Activated CD4-positive, alpha-beta T cell treated with anti-CD3 and anti-CD28 coated beads for 36 hours (primary cell): ENCODE measurements around the gene CDH12. TPM values are rescaled to one million over a fixed set of nuclear protein-coding genes. Genes with fewer than 3 reads are reported as not detected.
"Not testable (repeated sequence)": the region's sequence is repeated elsewhere in the genome, so short reads cannot be mapped to it uniquely, and the experiment has no call there.

Experiments
- ATAC-seq: fragments of 200-7000 bp; cut with Tn5 transposase; one replicate; pipeline ENCODE4 v1.10.0; 2021; ENCODE audit warnings: mild to moderate bottlenecking, moderate library complexity
- CTCF ChIA-PET: fragments of 350-600 bp; sonication (Branson Sonifier 250); formaldehyde crosslinking; loops from one replicate; lab custom pipeline; 2021; ENCODE audit warnings: antibody characterized with exemption; lab: Charles Lee
- POLR2A ChIA-PET: fragments of 350-600 bp; sonication (Branson Sonifier 250); formaldehyde crosslinking; loops from one replicate; lab custom pipeline; 2021; ENCODE audit warnings: antibody characterized with exemption, inconsistent platforms; lab: Charles Lee
- DNase-seq: peaks from one replicate; pipeline ENCODE4 v3.0.0-alpha.2; 2020
- H3K27ac Mint-ChIP-seq: one replicate; pipeline ENCODE4 v1.8.0; 2021; ENCODE audit warnings: mixed read lengths
- H3K27me3 Mint-ChIP-seq: one replicate; pipeline ENCODE4 v1.8.0; 2021; ENCODE audit warnings: mixed read lengths
- H3K36me3 Mint-ChIP-seq: one replicate; pipeline ENCODE4 v1.8.0; 2021; ENCODE audit warnings: low read depth, mixed read lengths
- H3K4me1 Mint-ChIP-seq: one replicate; pipeline ENCODE4 v1.8.0; 2021; ENCODE audit warnings: mixed read lengths
- H3K4me3 Mint-ChIP-seq: one replicate; pipeline ENCODE4 v1.8.0; 2021; ENCODE audit warnings: mild to moderate bottlenecking, moderate library complexity, mixed read lengths
- H3K9me3 Mint-ChIP-seq: one replicate; pipeline ENCODE4 v1.8.0; 2021; ENCODE audit warnings: low read depth, mixed read lengths
- intact Hi-C, 2 experiments: fragments of 100-400 bp; cut with DNase I in 1 of 2; cut with micrococcal nuclease in 1 of 2; formaldehyde crosslinking; loops; one replicate each; pipeline versions ENCODE4 v1.14.2 to v1.15.1; 2022 to 2024; cut with DNase I, micrococcal nuclease
- total RNA-seq, 2 experiments: library from RNA; stranded (reverse); gene quantifications; one replicate each; pipeline ENCODE4 v1.2.3, GENCODE V29; 2021

The CDH12 gene
- total RNA-seq: not detected

DNA sequence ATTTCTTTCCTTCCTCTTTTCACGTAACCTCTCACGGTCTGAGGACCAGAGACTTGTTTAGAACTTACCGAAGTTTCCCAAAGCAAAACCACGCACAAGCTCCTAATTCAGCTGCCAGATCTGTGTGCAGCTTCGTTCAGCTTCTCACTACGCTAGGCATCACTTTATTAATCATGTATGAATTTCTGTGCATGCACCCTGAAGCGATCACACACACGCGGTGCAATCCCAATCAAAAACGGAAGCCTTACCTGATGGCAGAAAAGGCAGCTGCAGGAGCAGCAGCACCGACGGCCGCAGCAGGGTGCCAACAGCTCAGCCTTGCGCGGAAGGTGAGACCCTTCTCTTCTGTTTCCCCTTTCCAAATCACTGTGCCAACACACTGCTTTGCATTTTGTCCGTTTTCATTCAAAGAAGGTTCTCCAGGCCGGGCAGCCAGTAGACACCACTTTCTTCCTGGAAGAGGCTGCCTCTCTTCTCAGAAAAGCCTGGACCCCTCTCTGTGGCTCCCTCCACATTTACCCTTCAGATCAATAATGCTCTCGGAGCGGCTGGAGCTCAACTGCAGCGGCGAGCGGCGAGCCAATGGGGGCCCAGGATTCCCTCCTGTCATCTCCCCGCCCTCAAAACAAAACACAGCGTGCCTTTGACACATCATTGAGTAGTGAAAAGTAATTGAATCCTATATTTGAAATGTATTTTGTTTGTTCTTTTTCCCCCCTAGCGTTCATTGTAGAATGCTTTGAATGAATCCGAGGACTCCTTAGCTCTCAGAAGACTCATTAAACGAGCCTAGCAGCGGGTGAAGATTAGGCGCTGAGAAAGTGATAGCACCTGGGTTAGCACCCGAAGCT lies at the start of gene CDH12:
CDH12 (minus strand) TSS at position 538 of the 854 bp plus-strand sequence.
- Mint-ChIP-seq H3K4me1 (peaks cover 7% of the 10 kb centered on the region), H3K27me3 (peaks cover 9% of the 10 kb centered on the region), H3K36me3 (no peaks in the 10 kb centered on the region), H3K9me3 (peaks cover 2% of the 10 kb centered on the region), H3K4me3 (peak within 1 kb of the TSS; percentile 63), H3K27ac (no peak within 1 kb of the TSS)
- ChIA-PET POLR2A (no interaction called here), CTCF (no interaction called here)
- ATAC-seq (no peak), DNase-seq (peak; percentile 10)
- intact Hi-C loops: no loop called here

DNA sequence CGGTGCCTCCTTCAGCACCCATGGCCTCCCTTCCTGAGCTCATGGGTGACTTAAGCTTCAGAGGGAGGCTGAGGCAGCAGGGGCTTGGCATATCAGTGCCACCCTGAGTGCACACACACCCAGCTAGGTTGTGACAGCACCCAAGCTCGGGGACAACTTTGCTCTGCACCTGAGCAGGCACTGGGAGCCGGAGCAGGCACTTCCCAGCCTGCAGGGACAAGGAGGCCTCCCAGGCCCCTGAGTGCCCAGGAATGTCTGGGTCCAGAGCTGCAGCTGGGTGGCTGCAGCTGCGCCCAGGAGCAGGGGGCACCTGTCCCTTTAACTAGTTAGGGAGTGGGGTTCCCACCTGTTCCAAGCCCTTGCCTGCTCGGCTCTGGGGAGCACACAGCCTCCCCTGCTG lies 48.7 kb upstream of the CDH12 start:
- Mint-ChIP-seq H3K4me1 (no peaks in the 10 kb centered on the region), H3K27ac (no peak overlapping the region), H3K27me3 (no peaks in the 10 kb centered on the region), H3K36me3 (no peaks in the 10 kb centered on the region), H3K4me3 (no peak overlapping the region), H3K9me3 (peaks cover 3% of the 10 kb centered on the region)
- no peak for ATAC-seq
- ChIA-PET POLR2A (no interaction called here), CTCF (no interaction called here)
- intact Hi-C loops: no loop called here
- DNase-seq: no peak

DNA sequence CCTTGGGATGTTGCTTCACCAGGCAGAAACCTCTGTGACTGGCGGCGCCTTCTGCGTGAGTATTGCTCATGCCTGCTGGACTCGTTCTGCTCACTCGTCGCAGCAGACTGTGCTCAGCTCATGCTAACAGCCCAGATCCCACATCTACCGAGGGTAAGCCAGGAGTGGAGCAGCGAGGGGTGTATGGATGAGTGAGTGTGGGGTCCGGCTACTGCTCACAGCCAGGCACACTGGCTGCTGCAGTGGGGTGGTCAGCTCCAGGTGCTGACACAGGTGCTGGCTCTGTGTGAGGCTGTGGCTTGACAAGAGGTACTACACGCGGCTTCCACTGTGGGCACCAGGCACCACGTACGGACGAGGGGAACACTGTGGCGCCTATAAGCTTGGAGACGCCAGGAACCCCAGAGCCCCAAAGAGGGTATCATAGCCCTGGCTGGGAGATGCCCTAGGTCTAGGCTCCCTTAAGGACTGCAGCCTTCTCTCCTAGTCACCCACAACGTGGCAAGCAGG lies 47.7 kb upstream of the CDH12 start:
- ChIA-PET POLR2A (no interaction called here), CTCF (no interaction called here)
- intact Hi-C loops: no loop called here
- peaks cover 3% of the 10 kb centered on the region for H3K9me3 Mint-ChIP-seq
- H3K27ac Mint-ChIP-seq: no peak overlapping the region
- H3K27me3 Mint-ChIP-seq: no peaks in the 10 kb centered on the region
- H3K36me3 Mint-ChIP-seq: no peaks in the 10 kb centered on the region
- no peak overlapping the region for H3K4me3 Mint-ChIP-seq
- H3K4me1 Mint-ChIP-seq: no peaks in the 10 kb centered on the region
- DNase-seq (no peak), ATAC-seq (no peak)

DNA sequence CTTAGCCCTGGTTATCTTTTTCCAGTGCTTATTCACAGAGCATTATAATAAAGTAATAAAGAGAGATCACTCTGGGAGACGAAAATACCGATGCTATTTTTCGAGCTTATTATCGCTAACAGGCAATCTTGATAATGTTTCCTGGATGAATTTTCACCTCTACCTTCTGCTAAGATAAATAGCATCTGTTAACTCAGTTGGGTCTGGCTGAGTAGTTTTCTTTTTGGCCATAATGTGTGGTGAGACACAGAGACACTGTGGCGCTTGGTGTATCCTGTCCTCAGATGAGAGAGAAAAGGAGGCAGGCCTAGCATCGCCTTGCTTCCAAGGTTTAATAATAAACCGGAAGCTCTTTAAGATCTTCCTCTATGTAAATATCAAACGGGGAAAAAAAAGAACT lies 46.2 kb upstream of the CDH12 start:
- H3K27ac Mint-ChIP-seq: no peak overlapping the region
- no peaks in the 10 kb centered on the region for H3K27me3 Mint-ChIP-seq
- POLR2A ChIA-PET: no interaction called here
- ATAC-seq (no peak), DNase-seq (no peak)
- H3K36me3 Mint-ChIP-seq: no peaks in the 10 kb centered on the region
- intact Hi-C loops: no loop called here
- H3K9me3 Mint-ChIP-seq: peaks cover 8% of the 10 kb centered on the region
- H3K4me3 Mint-ChIP-seq: no peak overlapping the region
- CTCF ChIA-PET: interaction anchor here (0.6 kb wide), 1 partner anchor 983 kb away, joined by 3 read pairs; no protein-coding TSS in a partner anchor
- H3K4me1 Mint-ChIP-seq: no peaks in the 10 kb centered on the region

DNA sequence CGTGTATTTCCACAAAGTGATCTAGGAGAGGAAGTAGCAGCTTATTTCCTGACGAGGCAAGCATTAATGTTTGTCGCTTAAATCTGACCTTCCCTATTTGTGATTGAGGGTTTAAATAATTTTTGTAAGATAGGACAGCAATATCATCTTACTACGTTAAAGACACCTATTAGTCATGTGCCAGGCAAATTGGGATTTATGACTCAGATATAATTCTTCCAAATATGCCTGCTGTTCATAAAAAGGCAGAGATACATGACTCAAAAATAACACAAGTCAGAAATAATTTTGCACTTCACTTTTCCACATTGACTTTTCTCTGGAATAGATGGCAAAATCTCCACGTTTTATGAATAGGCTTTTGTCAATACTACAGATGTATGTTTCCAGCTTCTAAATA lies 43.0 kb upstream of the CDH12 start:
- no peak for ATAC-seq
- no peaks in the 10 kb centered on the region for H3K27me3 Mint-ChIP-seq
- ChIA-PET POLR2A (no interaction called here), CTCF (no interaction called here)
- H3K4me1 Mint-ChIP-seq: no peaks in the 10 kb centered on the region
- no peak overlapping the region for H3K27ac Mint-ChIP-seq
- no peak overlapping the region for H3K4me3 Mint-ChIP-seq
- intact Hi-C loops: no loop called here
- no peak for DNase-seq
- no peaks in the 10 kb centered on the region for H3K36me3 Mint-ChIP-seq
- peaks cover 8% of the 10 kb centered on the region for H3K9me3 Mint-ChIP-seq

DNA sequence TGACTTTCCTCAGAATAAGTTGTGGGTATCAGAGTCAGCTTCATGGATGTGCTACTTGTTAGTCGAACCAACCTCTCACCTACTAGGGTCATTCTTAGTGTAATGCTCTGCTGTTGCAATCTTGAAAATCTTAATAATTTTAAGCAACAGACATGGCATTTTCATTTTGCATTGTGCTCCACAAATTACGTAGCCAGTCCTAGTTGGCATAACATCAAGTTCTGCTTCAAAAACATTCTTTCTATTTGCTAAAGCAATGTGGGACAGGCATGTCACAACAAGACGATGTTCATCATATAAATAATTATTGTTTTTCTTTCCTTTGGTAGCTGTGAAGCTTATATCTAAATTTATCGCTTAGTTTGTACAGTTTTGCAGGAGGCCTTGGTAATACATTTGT lies 39.3 kb upstream of the CDH12 start:
- no peaks in the 10 kb centered on the region for H3K27me3 Mint-ChIP-seq
- intact Hi-C loops: no loop called here
- H3K9me3 Mint-ChIP-seq: peaks cover 4% of the 10 kb centered on the region
- no peak overlapping the region for H3K4me3 Mint-ChIP-seq
- ATAC-seq (no peak), DNase-seq (no peak)
- H3K4me1 Mint-ChIP-seq: no peaks in the 10 kb centered on the region
- ChIA-PET POLR2A (no interaction called here), CTCF (no interaction called here)
- H3K27ac Mint-ChIP-seq: no peak overlapping the region
- H3K36me3 Mint-ChIP-seq: no peaks in the 10 kb centered on the region

DNA sequence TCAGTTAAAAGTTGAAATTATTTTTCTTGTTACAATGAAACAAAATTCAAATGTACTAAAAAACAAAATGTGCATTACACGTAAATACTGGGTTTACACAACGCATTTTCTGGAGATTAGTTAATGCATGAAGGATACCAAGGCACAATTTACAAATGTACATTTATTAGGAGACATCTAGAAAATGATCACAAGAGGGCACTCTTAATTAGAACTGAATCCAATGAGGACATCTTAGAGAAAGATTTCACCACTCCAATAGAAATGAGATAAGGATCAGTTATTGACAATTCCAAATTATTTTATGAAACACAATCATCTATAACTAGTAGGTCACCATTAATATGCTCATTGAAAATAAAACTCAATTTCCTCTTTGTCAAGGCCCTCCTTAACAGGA lies 36.6 kb upstream of the CDH12 start:
- Mint-ChIP-seq H3K36me3 (no peaks in the 10 kb centered on the region), H3K27ac (no peak overlapping the region), H3K27me3 (no peaks in the 10 kb centered on the region), H3K4me1 (no peaks in the 10 kb centered on the region), H3K9me3 (peaks cover 4% of the 10 kb centered on the region), H3K4me3 (no peak overlapping the region)
- intact Hi-C loops: no loop called here
- ChIA-PET CTCF (no interaction called here), POLR2A (no interaction called here)
- ATAC-seq: no peak
- no peak for DNase-seq

DNA sequence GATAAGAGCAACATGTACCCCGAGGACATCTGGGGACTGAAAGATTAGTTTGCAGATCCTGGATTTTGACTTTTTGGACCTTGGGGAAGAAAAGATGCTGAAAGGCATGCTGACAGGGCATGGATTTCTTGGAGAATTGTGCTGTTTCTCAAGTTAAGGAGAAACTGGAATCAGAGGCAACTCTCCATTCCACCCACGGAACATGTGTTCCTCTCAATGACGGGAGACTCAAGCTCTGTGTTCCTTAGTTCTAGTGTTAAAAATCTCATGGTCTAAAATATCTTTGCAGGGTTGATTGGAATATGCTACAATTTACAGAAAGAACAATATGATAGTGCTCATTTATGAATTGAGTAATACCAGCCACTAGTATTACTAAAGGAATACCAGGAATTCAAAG lies 34.4 kb upstream of the CDH12 start:
- intact Hi-C loops: no loop called here
- Mint-ChIP-seq H3K27ac (no peak overlapping the region), H3K36me3 (no peaks in the 10 kb centered on the region), H3K9me3 (peaks cover 4% of the 10 kb centered on the region), H3K4me3 (no peak overlapping the region), H3K4me1 (no peaks in the 10 kb centered on the region), H3K27me3 (no peaks in the 10 kb centered on the region)
- POLR2A ChIA-PET: no interaction called here
- DNase-seq: no peak
- CTCF ChIA-PET: no interaction called here
- ATAC-seq: no peak

DNA sequence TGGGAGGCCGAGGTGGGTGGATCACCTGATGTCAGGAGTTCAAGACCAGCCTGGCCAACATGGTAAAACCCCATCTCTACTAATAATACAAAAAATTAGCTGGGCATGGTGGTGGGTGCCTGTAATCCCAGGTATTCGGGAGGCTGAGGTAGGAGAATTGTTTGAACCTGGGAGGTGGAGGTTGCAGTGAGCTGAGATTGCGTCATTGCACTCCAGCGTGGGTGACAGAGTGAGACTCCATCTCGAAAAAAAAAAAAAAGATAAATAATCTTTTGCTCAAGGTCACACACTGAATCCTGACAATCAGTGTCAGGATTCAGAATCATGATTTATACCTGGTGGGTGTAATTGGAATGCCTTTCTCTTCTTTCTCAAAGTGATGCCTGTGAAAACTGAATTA lies 5.8 kb upstream of the CDH12 start:
- DNase-seq, intact Hi-C loops, H3K4me3 Mint-ChIP-seq, H3K27me3 Mint-ChIP-seq, H3K27ac Mint-ChIP-seq, H3K36me3 Mint-ChIP-seq, ATAC-seq, POLR2A ChIA-PET, H3K4me1 Mint-ChIP-seq, H3K9me3 Mint-ChIP-seq: not testable (repeated sequence)
- CTCF ChIA-PET: interaction anchor here (0.6 to 0.8 kb wide), 2 partner anchors 307 to 487 kb away, joined by 3 to 4 read pairs; no protein-coding TSS in a partner anchor

DNA sequence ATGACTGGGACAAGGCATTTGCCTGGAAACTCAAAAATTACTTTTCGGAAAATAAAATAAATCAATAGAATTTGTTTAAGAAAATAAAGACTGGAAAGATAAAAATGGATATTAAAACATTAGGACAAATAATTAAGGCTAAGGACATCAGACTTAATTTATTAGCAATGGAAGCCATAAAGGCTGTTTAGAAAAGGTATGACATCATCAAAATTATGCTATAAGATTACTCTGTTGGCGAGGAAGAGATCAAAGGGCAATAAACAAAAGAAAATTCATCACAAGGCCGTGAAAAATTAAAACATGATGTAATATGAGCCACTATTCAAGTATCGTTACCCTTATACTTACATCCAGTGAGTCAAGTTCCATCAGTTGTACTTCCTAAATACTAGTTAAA lies 2.7 kb upstream of the CDH12 start:
- Mint-ChIP-seq H3K36me3 (no peaks in the 10 kb centered on the region), H3K4me3 (no peak overlapping the region), H3K4me1 (peaks cover 7% of the 10 kb centered on the region), H3K27ac (no peak overlapping the region), H3K9me3 (peaks cover 2% of the 10 kb centered on the region), H3K27me3 (peaks cover 9% of the 10 kb centered on the region)
- intact Hi-C loops: no loop called here
- DNase-seq (no peak), ATAC-seq (no peak)
- POLR2A ChIA-PET: no interaction called here
- CTCF ChIA-PET: no interaction called here

DNA sequence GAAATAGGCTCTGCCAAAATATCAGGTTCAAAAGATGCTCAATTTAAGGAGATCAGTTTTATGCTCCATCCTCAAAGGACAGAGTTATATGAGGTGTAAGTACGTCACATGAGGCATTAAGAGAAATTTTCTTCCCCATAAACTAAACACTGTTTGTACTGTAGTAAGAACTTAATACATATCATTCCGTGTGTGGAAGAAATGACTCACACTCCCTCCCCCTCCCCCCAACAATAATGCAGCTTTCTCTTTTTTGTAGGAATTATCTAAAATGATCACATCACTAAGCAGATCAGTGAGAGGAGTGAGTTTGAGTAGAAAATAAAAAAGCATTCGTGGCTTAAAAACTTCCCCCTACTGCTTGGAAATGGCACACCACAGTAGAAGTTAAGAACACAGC lies 2.2 kb downstream of the CDH12 start:
- intact Hi-C loops: no loop called here
- ATAC-seq: no peak
- Mint-ChIP-seq H3K36me3 (no peaks in the 10 kb centered on the region), H3K9me3 (peaks cover 2% of the 10 kb centered on the region), H3K4me1 (peaks cover 7% of the 10 kb centered on the region), H3K27ac (no peak overlapping the region), H3K4me3 (no peak overlapping the region), H3K27me3 (peaks cover 8% of the 10 kb centered on the region)
- ChIA-PET POLR2A (no interaction called here), CTCF (no interaction called here)
- no peak for DNase-seq

DNA sequence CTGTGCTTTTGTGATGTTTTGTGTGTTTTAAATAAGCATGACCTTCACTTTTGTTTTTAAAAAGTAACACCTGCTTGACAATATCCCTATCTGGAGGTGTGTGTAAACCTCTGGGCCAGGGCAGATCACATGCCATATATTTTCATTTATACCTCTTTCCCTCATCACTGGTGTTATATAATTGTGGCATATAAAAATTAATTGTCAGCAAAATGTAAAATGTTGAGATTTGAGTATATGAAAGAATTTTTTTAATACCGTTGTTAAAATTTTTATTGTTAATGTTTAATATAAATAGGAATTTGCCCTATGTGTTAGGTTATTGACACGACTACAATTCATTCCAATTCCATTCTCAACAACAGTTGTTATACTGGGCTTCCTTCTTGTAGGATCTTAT lies 6.5 kb downstream of the CDH12 start:
- no peak overlapping the region for H3K27ac Mint-ChIP-seq

More for the DNA sequence above, 6.5 kb downstream of the CDH12 start:
- Mint-ChIP-seq H3K27me3 (no peaks in the 10 kb centered on the region), H3K36me3 (no peaks in the 10 kb centered on the region), H3K4me3 (no peak overlapping the region), H3K9me3 (no peaks in the 10 kb centered on the region), H3K4me1 (no peaks in the 10 kb centered on the region)
- intact Hi-C loops: no loop called here
- POLR2A ChIA-PET: no interaction called here
- ATAC-seq: no peak
- CTCF ChIA-PET: no interaction called here
- DNase-seq: no peak
